Common myeloid progenitor, CD34-positive (primary cell): Measurements from ENCODE around the gene NFIA.

ENCODE experiments used
- CTCF ChIA-PET: fragments of 350-600 bp; sonication (Branson Sonifier 250); formaldehyde crosslinking; loops from one replicate; lab custom pipeline; 2021; ENCODE audit warnings: antibody characterized with exemption; lab: Charles Lee
- POLR2A ChIA-PET: fragments of 350-600 bp; sonication (Branson Sonifier 250); formaldehyde crosslinking; loops from one replicate; lab custom pipeline; 2021; ENCODE audit warnings: antibody characterized with exemption; lab: Charles Lee
- DNase-seq, 3 donors: peaks; one replicate each; pipeline versions ENCODE4 v3.0.0 to v3.0.0-alpha.2; 2013
- H3K27ac ChIP-seq, 2 experiments: 1 replicate in 1 of 2; 2 replicates in 1 of 2; pipeline ENCODE4 v1.7.0; 2013; ENCODE audit warnings: inconsistent platforms in 2 of 2, low read length in 2 of 2, mild to moderate bottlenecking in 2 of 2, low read depth in 1 of 2, moderate library complexity in 1 of 2; ENCODE audit not compliant: severe bottlenecking in 2 of 2, insufficient read depth in 1 of 2, poor library complexity in 1 of 2
- H3K27me3 ChIP-seq, 5 experiments: replicated peaks in 2 of 5; 1 replicate in 3 of 5; 2 replicates in 2 of 5; pipeline versions ENCODE4 v1.6.1 to v1.7.0; 2013; ENCODE audit warnings: low read length in 4 of 5, mild to moderate bottlenecking in 2 of 5, moderate library complexity in 2 of 5, inconsistent platforms in 1 of 5; ENCODE audit not compliant: insufficient read depth in 5 of 5, control insufficient read depth in 4 of 5
- H3K36me3 ChIP-seq, 4 experiments: 1 replicate in 2 of 4; 2 replicates in 2 of 4; pipeline versions ENCODE4 v1.6.1 to v1.7.0; 2013; ENCODE audit warnings: low read length in 3 of 4, control low read depth in 1 of 4, mild to moderate bottlenecking in 1 of 4; ENCODE audit not compliant: control insufficient read depth in 4 of 4, insufficient read depth in 4 of 4
- H3K4me1 ChIP-seq, 4 experiments: 1 replicate in 3 of 4; 2 replicates in 1 of 4; pipeline versions ENCODE4 v1.6.1 to v1.7.1; 2013; ENCODE audit warnings: low read length in 3 of 4, mild to moderate bottlenecking in 3 of 4, control low read depth in 1 of 4, inconsistent platforms in 1 of 4, moderate library complexity in 1 of 4; ENCODE audit not compliant: control insufficient read depth in 4 of 4, insufficient read depth in 4 of 4; ENCODE audit errors: control extremely low read depth in 1 of 4
- H3K4me3 ChIP-seq, 7 experiments: 1 replicate in 4 of 7; 2 replicates in 3 of 7; pipeline versions ENCODE4 v1.5.1 to v1.7.0; 2013; ENCODE audit warnings: mild to moderate bottlenecking in 7 of 7, low read length in 6 of 7, moderate library complexity in 6 of 7, inconsistent platforms in 2 of 7, low read depth in 2 of 7, control low read depth in 1 of 7; ENCODE audit not compliant: insufficient read depth in 4 of 7, control insufficient read depth in 1 of 7; ENCODE audit errors: extremely low read depth in 1 of 7
- H3K9me3 ChIP-seq, 5 experiments: 1 replicate in 4 of 5; 2 replicates in 1 of 5; pipeline versions ENCODE4 v1.6.1 to v1.7.1; 2013; ENCODE audit warnings: low read length in 4 of 5, mild to moderate bottlenecking in 2 of 5, inconsistent platforms in 1 of 5, low read depth in 1 of 5, moderate library complexity in 1 of 5; ENCODE audit not compliant: control insufficient read depth in 4 of 5, insufficient read depth in 2 of 5; ENCODE audit errors: control extremely low read depth in 1 of 5
- WGBS: methylation state at CpG from one replicate; pipeline ENCODE4 v1.1.5; 2013; ENCODE audit not compliant: insufficient coverage; 5-methylcytosine and 5-hydroxymethylcytosine counted together

NFIA gene

GRCh38 chr1:61388566-61388965 is 306.2 kb downstream of the NFIA start:
- Histone ChIP-seq H3K9me3 (peaks cover 0 to 11% (median 5%) of the 10 kb centered on the region in 5 experiments), H3K4me3 (no peak overlapping the region), H3K4me1 (peaks cover 0 to 6% (median 0%) of the 10 kb centered on the region in 4 experiments), H3K36me3 (peaks cover 0 to 17% (median 7%) of the 10 kb centered on the region in 4 experiments), H3K27ac (no peak overlapping the region), H3K27me3 (no peaks in the 10 kb centered on the region)
- DNase-seq, result no peak
- ChIA-PET POLR2A (no interaction called here), CTCF (no interaction called here)
- 100% methylated on average over 1 of the region's 1 CpG for WGBS

DNA sequence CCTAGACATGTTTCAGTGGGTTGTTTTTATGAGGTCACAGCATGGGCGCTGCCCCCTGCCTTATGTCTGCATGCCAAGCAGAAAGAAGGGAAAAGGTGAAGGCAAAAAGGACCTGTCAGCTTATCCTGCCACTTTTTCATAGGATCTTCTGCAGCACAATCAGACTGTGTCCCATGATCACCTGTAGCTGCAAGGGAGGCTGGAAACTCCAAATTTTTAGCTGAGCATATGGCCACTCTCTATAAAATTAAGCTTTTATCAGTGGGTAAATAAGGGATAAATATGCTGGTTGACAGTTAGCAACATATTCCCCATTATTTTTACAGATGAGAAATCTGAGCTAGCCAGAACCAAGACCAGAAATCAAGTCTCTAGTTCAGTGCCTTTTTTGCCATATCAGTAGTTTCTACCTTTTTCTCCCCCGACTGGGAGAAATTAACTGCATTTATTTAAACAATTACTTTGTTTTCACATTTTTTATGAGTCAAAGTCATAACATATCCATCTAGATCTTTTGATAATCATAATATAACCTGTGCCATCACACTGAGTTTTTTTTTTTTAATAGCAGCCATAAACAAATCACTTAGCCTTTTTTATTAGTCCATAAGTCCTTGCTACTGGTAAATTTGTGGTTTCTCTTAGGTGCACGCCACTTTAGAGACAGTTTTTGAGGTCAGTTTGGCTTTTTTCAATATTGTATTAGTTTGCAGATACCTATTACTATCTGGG is 307.0 kb downstream of the NFIA start:
- Histone ChIP-seq H3K36me3 (peaks cover 0 to 15% (median 6%) of the 10 kb centered on the region in 4 experiments), H3K27ac (no peak overlapping the region), H3K9me3 (peaks cover 0 to 11% (median 5%) of the 10 kb centered on the region in 5 experiments), H3K4me3 (no peak overlapping the region), H3K4me1 (peaks cover 0 to 6% (median 0%) of the 10 kb centered on the region in 4 experiments), H3K27me3 (no peaks in the 10 kb centered on the region)
- WGBS, result 92% methylated on average over 2 of the region's 3 CpGs
- POLR2A ChIA-PET, result no interaction called here
- DNase-seq, result peak in 1 of 3 donors; percentile 10
- CTCF ChIA-PET, result interaction anchor here (0.6 kb wide), 1 partner anchor 10 kb away, joined by 4 read pairs; no protein-coding TSS in a partner anchor

GRCh38 chr1:61389926-61390845 is 307.8 kb downstream of the NFIA start:
- peaks cover 0 to 6% (median 0%) of the 10 kb centered on the region in 4 experiments for H3K4me1 ChIP-seq
- no peak overlapping the region for H3K4me3 ChIP-seq
- peaks cover 0 to 11% (median 5%) of the 10 kb centered on the region in 5 experiments for H3K9me3 ChIP-seq
- ChIA-PET CTCF (no interaction called here), POLR2A (no interaction called here)
- no peak overlapping the region for H3K27ac ChIP-seq
- WGBS, result 100% methylated on average over 6 of the region's 11 CpGs
- no peaks in the 10 kb centered on the region for H3K27me3 ChIP-seq
- H3K36me3 ChIP-seq, result peaks cover 0 to 15% (median 6%) of the 10 kb centered on the region in 4 experiments
- DNase-seq, result no peak

- no peak overlapping the region for H3K27ac ChIP-seq
- CTCF ChIA-PET, result no interaction called here
- H3K4me3 ChIP-seq, result no peak overlapping the region
- H3K27me3 ChIP-seq, result no peaks in the 10 kb centered on the region
- peaks cover 0 to 6% (median 0%) of the 10 kb centered on the region in 4 experiments for H3K4me1 ChIP-seq
- H3K9me3 ChIP-seq, result peaks cover 0 to 11% (median 5%) of the 10 kb centered on the region in 5 experiments
- peaks cover 0 to 8% (median 2%) of the 10 kb centered on the region in 4 experiments for H3K36me3 ChIP-seq
- POLR2A ChIA-PET, result no interaction called here
- no peak for DNase-seq
- 100% methylated on average over 4 of the region's 4 CpGs for WGBS
Observed at GRCh38 chr1:61391730-61392129, 309.4 kb downstream of the NFIA start.

GRCh38 chr1:61392409-61393242 is 310.3 kb downstream of the NFIA start:
- no peak overlapping the region for H3K4me3 ChIP-seq
- no peak overlapping the region for H3K27ac ChIP-seq
- WGBS, result 96% methylated on average over 7 of the region's 11 CpGs
- H3K4me1 ChIP-seq, result peaks cover 0 to 2% (median 0%) of the 10 kb centered on the region in 4 experiments
- no peaks in the 10 kb centered on the region for H3K27me3 ChIP-seq
- peaks cover 0 to 11% (median 5%) of the 10 kb centered on the region in 5 experiments for H3K9me3 ChIP-seq
- CTCF ChIA-PET, result interaction anchor here (1.4 kb wide), 1 partner anchor 20 kb away, joined by 4 read pairs; no protein-coding TSS in a partner anchor
- DNase-seq, result no peak
- peaks cover 0 to 8% (median under 1%) of the 10 kb centered on the region in 4 experiments for H3K36me3 ChIP-seq
- POLR2A ChIA-PET, result interaction anchor here (0.6 kb wide), 1 partner anchor 368 kb away, joined by 3 read pairs; no protein-coding TSS in a partner anchor

DNA sequence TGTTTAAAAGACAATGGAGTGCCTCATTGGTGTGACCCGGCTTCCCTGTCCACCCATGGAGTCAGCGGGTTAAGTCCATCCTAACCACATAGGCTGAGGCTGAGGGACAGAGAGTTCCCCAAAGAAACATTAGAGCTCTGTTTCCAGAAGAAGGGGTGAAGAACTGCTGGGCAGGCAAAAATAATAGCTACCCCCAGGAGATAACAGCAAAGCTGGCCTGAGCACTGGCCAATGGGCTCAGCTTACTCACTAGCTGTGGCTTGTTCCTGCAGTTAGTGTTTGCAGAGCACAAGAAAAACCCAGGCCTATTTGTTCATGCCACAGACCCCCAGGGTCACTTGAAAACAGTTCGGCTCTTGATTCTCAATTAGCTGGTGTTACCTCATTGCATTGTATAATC is 311.2 kb downstream of the NFIA start:
- no peak for DNase-seq
- Histone ChIP-seq H3K4me3 (no peak overlapping the region), H3K27ac (no peak overlapping the region), H3K9me3 (peaks cover 0 to 9% (median 5%) of the 10 kb centered on the region in 5 experiments), H3K27me3 (no peaks in the 10 kb centered on the region), H3K36me3 (peaks cover 0 to 7% (median under 1%) of the 10 kb centered on the region in 4 experiments), H3K4me1 (no peaks in the 10 kb centered on the region)
- ChIA-PET POLR2A (no interaction called here), CTCF (interaction anchor here (1.4 kb wide), 1 partner anchor 19 kb away, joined by 4 read pairs; no protein-coding TSS in a partner anchor)
- WGBS, result 58% methylated on average over 3 of the region's 3 CpGs
